KBM-7 (cell line): Measurements from ENCODE around the gene MARCHF10.
A peak's percentile ranks its signal among the peaks of the same experiment; 100 is the strongest.
"Not testable (repeated sequence)": the region's sequence is repeated elsewhere in the genome, so short reads cannot be mapped to it uniquely, and the experiment has no call there.

Experiments used
- DNase-seq: peaks from one replicate; pipeline ENCODE4 v3.0.0-alpha.2; 2015
- in situ Hi-C: fragments of 300-500 bp; cut with MboI; formaldehyde crosslinking; loops from 2 replicates; pipeline ENCODE4 v1.14.3; 2020; ENCODE audit warnings: low sequenced_read_pairs, low pct_unique_long_range_greater_than_20kb, mixed read lengths

Gene MARCHF10

DNA sequence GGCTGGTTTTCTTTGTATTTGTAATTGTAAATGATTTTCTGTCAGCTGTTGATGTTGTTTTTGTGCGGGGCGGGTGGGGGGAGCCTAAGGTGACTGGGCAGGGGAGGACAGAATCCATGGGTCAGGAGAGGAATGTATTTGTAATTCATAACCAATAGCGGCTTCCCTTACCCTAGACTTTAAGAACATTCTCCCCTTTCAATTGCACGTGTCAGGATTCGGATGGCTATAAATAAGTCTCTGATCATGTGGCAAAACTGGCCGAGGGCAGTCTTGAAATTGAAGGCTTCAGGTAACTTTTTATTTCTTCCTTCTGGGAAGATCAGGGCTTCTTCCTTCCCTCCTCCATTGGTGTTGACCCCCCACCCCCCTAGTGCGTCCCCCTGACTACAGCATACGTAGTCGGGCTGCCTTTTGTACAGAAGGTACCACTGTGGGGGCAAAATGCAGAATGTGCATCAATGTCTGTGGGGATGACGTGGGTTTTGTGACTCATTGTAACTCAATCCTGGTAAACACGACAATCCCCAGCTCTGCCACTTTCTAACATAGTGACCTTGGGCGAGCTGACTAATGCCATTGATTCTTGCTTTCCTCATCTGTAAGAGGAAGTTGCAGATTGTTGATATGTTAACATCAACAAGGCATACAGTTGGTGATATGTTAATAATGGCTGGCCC, 16.2 kb downstream of the MARCHF10 start:
- no peak for DNase-seq
- in situ Hi-C loops = no loop called here

DNA sequence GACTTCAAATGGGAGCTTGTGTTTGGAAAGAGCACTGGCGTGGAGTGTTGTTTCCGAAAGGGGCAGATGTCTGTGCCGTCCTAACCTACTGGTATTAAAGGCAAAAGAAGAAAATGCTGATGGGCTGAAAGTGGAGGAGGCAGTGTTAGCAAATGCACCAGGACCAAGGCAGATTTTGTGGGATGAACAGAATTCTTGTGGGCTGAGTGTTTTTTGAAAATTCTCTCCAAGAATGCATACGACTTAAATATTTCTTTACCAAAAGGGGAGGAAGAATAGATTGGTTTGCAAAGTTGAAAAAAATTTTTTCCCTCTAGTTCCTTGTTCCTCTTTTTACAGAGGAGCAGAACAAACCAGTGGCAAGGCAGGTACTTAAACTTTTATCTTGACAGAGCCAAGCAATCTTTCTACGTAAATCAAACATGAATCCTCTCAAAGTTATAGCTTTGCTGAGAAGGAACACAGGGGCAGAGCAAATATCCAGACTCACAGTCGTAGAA, 16.8 kb downstream of the MARCHF10 start:
- in situ Hi-C loops = no loop called here
- DNase-seq = peak; percentile 42

DNA sequence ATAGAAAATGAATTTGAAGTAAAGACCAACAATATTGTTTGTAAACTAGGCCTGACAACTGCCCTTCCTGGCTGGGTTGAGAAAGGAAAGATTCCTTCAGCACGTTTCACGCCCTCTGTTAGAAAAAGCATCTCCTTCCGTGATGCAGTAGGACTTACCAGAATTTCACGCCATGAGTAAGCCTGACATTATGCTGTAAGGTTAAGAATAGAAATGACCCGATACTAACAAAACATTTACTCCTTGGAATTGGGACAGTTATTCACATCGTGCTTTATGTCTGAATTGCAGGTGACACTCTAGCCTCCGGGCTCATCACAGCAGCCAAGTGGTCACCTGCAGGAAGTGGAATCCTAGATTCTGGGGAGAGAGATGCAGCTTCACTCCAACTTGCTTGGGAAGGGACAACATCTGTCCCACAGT, 17.5 kb downstream of the MARCHF10 start:
- DNase-seq = no peak
- in situ Hi-C loops = no loop called here

DNA sequence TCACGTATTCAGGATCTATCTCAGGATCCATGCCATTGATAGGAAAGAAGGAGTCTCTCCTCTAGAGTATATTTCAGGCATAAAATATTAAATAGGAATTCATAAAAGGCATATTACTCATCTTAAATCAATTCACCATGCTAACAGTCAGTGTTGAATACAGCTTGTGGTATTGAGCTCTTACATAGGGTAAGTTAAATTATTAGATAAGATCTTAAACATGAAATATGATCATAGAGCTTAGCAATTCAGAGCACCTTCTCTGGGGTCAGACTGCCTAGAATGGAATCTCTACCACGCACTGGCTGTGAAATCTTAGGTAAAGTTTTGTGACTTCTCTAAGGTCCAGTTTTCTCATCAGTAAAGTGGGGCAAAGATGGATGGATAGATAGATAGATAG, 20.7 kb downstream of the MARCHF10 start:
- no peak for DNase-seq
- in situ Hi-C loops = no loop called here

DNA sequence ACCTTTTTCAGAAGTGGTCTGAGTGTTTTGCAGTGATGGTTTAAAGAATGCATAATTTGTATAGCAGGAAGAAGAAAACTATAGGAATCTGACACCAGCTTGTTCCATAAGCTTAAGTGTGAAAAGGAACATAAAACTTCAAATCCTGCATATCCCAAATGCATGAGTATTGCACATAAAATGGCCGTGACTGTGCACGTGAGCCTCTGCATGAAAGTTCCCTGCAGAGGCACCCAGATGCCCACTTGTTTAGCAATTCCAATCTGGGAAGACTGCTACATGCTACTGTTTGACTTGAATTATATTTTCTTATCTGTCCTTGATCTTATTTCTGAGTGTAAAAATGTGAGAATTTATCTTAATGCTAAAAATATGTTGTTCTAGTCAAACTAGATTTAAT, 21.5 kb downstream of the MARCHF10 start:
- DNase-seq = no peak
- in situ Hi-C loops = no loop called here

DNA sequence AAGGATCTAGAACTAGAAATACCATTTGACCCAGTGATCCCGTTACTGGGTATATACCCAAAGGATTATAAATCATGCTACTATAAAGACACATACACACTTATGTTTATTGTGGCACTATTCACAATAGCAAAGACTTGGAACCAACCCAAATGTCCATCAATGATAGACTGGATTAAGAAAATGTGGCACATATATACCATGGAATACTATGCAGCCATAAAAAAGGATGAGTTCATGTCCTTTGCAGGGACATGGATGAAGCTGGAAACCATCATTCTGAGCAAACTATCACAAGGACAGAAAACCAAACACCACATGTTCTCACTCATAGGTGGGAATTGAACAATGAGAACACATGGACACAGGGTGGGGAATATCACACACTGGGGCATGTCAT, 22.1 kb downstream of the MARCHF10 start:
- in situ Hi-C loops, DNase-seq: not testable (repeated sequence)

DNA sequence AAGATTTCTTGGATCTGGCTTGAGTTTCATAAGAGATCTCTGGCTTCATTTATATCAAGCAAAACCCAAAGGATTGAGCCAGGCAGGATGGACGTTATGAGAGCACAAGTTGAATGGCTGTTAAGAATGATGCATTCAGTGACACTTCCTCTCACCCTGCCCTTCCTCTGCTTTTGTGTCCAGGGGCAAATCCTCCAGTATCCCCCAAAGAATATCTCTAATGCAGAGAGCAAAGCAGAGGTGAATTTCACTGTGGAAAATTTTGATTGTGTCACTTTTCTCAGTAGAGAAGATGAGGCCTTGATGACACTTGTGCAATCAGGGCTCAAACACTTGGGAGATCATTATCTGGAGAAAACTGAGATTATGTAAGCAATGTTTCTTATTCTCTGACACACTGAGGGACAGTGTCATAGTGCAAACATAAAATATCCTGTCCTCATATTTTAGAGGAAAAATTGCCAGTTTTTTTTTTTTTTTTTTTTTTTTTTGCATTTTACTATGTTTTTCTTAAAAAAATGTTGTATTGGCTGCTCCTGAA, 25.3 kb downstream of the MARCHF10 start:
- DNase-seq = no peak
- in situ Hi-C loops = no loop called here

DNA sequence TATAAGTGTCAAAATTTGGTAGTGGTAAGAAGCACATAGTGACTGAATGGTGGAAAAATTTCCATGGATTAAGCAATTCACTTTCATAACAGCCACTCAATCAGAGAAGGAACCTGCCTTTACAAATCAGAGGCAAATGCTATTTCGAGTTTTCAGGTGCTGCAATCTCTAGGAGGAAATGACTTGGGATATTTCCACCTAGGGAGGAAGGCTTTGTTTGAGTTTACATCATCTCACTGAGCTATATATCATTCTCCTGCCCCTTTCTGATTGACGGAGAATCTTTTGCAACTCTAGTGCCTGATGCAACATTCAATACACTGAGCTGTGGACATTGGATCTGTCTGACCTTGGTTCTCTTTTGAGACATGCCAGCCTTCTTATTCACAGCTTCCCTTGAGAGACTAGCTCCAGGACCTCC, 26.3 kb downstream of the MARCHF10 start:
- DNase-seq = no peak
- in situ Hi-C loops = no loop called here

DNA sequence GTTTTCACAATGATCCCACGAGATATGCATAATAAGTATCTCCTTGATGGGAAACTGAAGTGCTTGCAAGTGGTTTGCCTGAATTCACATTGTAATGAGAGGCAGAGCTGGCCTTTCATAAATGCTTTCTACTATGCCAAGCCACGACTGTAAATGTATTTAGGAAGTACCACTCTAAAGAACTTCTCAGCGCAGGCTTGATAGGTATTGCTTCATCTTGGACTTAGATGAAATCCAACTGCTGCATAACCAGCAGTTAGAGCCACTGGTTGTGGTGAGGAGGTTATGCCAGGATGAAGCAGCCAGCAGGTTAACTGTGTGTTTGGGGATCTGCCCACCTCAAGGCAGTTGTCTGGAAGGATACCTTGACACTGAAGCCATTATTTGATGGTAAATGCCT, 26.8 kb downstream of the MARCHF10 start:
- in situ Hi-C loops = no loop called here
- DNase-seq = no peak

DNA sequence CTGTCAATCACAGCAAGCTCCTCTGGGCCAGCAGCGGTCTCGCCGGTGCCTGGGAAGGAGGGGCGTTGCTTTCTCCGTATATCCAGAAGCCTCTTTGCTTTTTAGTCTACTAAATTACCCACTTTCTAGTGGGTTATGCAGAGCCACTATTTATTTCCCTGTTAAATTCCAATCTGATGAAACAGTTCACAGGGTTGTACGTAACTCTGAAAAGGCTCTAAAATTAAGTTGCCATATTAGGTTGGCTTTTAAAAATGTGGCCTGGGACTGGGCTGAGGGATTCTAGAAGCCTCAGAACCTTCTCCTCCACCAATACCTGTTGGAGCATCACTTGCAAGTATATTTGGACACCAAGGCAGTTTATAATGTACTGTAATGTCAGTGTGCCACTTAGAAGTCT, 27.2 kb downstream of the MARCHF10 start:
- no peak for DNase-seq
- in situ Hi-C loops = no loop called here

DNA sequence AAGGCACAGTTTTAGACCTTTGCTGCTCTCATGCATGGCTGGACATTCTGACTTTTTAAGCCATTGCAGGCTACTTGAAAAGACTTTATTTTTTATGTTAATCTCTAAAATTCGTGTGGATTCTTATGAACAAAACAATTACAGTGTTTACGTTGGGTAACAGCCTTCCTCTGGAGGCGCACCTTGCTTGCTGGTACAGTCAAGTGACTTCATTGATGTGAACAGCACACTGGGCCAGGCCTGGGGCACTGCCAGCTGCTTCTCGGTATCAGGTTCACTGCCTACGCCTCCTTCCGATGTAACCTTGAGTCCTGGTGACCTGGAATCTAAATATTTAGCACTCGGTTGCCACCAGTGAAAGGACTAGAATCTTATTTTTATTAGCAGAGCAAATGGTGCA, 27.8 kb downstream of the MARCHF10 start:
- in situ Hi-C loops = no loop called here
- no peak for DNase-seq

DNA sequence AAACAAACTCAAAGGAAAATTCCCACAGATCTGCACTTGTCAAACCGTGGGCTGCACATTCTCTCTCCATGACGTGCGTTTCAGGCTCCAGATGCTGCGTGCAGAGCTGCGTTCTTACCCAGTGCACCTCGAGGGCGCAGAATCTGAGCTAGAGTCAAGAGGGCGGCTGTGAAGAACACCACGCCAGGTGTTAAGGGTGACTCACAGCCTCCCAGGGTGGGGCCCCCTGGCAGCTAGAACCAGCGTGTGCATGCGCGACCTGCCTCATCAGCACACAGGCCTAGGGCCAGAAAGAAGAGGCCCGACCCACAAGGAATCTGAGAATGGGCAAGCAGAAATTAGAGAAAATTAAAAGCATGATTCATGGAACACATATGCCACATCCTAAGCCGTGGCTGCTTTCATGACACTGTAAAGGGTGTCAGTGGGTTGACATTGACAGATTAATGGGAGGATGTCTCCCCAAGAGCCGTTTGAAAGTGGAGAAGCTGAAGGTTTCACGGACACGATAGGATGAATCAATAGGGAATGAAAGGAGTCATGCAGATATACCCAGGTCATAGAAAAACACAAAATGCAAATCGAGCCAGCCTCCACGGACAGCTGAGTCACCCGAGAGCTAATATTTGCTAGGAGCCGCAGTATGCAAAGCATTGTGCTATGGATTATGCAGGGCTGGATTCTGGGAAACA, 29.0 kb downstream of the MARCHF10 start:
- no peak for DNase-seq
- in situ Hi-C loops = no loop called here

DNA sequence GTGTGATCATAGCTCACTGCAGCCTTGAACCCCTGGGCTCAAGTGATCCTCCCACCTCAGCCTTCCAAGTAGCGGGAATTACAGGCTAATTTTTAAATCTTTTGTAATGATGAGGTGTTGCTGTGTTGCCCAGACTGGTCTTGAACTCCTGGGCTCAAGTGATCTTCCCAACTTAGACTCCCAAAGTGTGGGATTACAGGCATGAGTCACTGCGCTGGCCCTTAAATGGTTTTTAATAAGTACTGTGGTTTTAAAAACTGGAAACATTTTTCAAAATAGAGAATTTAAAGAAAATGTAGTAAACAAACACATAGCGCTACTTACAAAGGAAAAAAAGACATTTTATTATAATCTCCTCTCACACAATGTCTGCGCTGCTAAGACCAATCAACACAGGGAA, 32.2 kb downstream of the MARCHF10 start:
- DNase-seq = no peak
- in situ Hi-C loops = no loop called here

DNA sequence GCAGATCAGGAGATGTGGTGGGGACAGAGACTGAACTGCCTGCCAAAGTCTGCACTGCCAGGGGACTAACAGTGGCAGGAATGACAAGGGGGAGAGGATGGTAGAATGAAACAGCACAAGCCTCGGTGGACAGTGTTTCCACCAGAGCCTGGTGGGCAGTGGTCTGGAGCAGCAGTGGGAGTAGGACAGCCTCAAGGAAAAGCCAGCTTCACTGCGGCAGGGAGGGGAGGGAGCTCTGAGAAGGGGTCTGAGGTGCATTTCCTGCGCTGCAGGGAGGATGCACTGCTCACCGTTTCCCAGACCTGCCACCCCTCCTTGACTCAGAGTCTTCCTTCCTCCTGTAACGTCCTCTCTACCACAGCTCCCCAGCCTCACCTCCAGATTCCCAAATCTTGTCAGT, 33.8 kb downstream of the MARCHF10 start:
- in situ Hi-C loops = no loop called here
- DNase-seq = no peak

DNA sequence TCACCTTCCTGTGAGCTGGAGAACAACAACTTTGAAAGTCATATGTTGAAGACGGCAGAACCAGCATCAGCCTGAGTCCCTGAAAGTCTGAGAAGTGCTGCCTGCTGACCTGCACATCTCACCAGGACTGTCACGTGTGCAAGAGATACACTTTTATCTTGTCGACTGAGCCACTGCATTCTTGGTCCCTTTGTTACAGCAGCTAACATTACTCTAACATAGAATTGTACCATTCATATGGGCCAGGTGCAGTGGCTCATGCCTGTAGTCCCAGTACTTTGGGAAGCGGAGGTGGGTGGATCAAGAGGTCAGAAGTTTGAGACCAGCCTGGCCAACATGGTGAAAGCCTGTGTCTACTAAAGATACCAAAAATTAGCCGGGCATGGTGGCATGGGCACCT, 40.1 kb downstream of the MARCHF10 start:
- DNase-seq = no peak
- in situ Hi-C loops = no loop called here

DNA sequence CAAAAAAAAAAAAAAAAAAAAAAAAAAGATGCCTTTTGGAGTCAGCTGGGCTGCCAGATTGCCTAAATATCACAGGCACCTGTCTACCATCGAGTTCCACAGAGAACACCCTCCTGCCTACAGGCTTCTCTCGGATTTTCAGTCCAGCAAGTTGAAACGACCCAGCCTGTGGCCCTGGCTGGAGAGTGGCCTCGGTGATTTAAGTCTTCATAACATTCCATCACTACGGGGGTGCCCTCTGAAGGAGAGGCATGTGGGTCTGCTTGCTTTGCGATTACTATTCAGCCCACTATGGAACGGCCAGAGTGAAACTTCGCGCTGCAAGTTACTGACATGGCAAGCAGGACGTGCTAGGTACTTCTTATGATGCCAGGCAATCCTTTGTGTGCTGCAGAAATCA, 42.8 kb downstream of the MARCHF10 start:
- no peak for DNase-seq
- in situ Hi-C loops = no loop called here

DNA sequence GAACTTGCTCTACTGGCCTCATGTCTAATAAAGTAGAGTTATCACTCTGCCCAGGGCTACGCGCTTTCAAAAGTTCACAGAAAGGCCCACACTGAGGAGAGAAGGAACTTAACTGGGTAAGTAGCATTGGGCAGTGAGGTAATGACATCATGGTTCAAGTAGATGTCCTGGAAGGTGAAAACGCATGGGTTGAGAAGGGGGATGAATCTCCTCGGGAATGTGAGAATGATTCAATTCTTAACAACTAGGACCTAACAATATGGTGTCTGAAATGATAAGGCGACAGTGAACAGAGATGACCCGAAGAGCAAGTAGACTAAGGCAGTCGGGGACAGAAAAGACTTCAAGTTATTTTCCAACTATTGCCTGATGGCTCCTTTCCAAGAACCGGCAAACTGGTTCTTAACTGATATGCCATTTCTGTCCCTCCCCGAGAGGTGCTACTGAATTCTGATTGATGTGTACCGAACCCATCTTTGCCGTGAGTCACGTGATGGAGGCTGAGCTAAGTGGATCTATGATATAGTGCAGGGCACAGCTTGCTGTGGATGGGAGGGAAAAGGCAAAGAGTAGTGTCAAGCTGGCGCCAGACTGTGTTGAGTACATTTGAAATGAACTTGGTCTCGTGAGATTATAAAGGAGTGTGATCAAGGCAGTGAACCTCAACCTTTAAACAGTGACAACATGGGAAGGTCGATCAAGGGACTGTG, 44.1 kb downstream of the MARCHF10 start:
- no peak for DNase-seq
- in situ Hi-C loops = no loop called here

DNA sequence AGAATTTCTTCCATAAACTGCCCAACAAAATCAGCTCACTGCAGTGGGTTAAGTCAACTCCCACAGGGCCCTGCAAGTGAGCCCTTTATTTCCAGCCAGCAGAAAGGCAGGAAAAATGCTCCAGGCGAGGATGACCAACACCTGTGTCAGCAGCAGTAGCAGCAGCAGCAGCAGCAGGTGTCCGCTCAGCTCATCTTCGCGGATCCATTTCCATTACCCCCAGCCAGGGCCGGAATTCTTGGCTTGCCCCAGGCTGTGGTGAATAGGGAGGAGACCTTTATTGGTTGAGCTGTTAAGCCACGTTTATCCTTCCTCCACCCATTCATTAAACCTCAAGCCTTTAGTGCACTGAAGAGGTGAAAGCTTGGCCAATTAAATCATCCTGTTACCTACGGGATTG, 46.2 kb downstream of the MARCHF10 start:
- in situ Hi-C loops = no loop called here
- no peak for DNase-seq

DNA sequence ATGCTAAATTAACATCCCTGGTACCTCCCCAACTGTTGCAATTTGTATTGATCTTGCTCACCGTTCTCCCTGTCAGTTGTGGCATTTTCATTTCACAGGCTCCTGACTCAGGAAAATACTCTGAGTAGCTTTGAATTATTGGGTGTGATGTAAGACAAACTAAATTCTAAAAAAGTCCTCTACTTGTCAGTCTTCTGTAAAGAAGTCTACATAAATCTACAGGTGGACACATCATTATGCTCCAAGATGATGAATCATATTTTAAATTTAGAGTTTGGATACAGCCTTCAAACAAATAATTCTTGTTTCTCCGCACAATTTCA, 47.2 kb downstream of the MARCHF10 start:
- DNase-seq = no peak
- in situ Hi-C loops = no loop called here
